GM21447 (cell line): ENCODE measurements around the gene FOXE1.

ENCODE experiments used
- ATAC-seq: cut with Tn5 transposase; IDR thresholded peaks from one replicate; pipeline ENCODE4 v1.9.1; 2021; ENCODE audit not compliant: unreplicated experiment

The FOXE1 gene

DNA sequence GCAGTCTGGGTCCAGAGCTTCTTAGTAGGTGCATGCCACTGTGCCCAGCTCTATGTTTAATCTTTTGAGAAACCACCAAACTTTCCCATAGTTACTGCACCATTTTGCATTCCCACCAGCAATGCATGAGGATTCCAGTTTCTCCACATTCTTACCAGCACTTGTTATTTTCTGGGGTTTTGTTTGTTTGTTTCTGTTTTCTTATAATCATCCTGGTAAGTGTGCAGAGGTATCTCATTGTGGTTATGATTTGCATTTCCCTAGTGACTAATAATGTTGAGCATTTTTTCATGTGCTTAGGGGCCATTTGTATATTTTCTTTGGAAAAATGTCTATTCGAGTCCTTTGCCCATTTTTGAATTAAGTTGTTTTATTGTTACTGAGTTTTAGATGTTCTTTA, 11.4 kb downstream of the FOXE1 start:
- no peak for ATAC-seq

- ATAC-seq: no peak
These were observed 13.3 kb downstream of the FOXE1 start for GRCh38 chr9:97866300-97866699.

DNA sequence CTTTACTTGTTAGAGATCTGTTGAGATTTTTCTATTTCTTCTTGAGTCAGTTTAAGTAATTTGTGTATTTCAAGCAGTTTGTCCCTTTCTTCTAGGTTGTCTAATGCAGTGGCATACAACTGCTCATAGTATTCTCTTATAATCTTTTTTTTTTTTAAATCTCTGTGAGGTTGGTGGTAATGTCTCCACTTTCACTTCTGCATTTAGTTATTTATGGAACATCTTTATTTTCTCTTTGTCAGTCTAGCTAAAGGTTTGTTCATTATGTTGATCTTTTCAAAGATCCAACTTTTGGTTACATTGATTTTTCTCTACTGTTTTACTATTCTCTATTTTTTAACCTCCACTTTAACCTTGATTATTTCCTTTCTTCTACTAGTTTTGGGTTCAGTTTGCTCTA, 13.8 kb downstream of the FOXE1 start:
- ATAC-seq: no peak

GRCh38 chr9:97868859-97869258, 15.8 kb downstream of the FOXE1 start:
- no peak for ATAC-seq

DNA sequence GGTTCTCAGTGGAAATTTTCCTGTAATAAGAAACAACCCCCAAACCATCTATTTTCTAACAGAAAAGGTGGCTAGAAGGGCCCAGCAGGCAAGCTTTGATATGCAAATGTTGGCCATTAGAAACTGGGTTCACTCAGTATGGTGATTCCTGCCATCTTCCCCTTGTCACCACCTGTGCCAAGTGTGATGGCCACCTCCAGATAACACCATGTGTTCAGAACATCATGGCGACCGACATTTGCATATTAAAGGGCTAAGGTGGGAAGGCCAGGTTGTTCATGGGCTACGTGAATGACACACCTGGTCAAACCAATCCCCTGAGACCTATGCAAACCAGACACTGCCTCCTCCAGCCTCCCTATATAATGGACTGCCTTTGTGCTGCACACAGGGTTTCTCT, 20.4 kb downstream of the FOXE1 start:
- ATAC-seq: no peak

- ATAC-seq: no peak
These were observed 20.9 kb downstream of the FOXE1 start for GRCh38 chr9:97873882-97874281.

DNA sequence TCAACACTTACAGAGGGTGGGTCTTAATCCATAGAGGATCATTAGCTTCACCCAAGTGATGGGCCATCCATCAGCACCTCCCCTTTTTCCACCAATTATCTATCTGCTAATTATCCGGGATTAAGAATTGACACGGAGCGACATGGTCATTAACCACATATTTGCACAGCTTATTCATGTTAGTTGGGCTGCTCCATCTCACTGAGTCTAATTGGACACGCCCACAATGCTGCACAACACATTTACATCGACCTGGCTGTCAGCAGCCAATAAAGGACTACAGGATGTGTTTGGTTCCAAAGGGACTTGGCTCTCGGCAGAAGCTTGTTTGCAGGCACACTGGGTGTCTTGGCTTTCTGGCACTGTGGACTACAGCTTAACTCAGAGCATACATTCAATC, 21.6 kb downstream of the FOXE1 start:
- no peak for ATAC-seq

GRCh38 chr9:97875111-97875510, 22.1 kb downstream of the FOXE1 start:
- ATAC-seq: no peak

GRCh38 chr9:97876061-97876460, 23.0 kb downstream of the FOXE1 start:
- ATAC-seq: no peak

DNA sequence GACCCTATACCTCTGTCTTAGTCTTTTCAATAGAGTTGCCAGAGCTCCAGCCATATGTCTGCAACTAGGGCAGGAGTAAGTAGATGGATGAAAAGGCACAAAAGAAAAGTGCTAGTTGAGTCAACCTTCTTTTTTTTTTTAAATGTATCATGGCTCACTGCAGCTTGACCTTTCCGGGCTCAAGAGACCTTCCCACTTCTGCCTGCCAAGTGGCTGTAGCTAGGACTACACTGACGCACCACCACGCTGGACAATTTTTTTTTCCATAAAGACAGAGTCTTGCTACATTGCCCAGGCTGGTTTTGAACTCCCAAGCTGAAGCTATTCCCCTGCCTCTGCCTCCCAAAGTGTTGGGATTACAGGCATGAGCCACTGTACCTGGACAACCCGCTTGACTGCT, 27.3 kb downstream of the FOXE1 start:
- ATAC-seq: no peak

GRCh38 chr9:97889941-97890887, 37.2 kb downstream of the FOXE1 start:
- no peak for ATAC-seq

DNA sequence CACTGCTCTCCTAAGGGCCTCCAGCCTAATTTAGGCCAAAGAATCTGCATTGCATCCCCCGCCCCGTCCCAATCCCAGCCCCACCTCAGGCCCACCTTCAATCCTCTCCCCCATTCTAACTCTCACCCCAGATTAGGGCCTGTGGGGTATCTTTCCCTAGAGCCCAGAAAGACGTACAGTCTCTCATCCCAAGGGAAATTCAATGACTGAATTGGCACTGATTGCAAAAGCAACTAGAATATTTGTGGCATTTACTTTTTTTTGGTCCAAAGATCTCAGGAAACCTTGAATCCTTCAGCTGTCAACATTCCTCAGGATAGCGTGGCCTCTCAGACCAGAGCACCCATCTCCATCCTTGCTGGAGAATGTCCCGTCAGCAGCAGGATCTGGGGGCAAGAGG, 38.7 kb downstream of the FOXE1 start:
- ATAC-seq: no peak

DNA sequence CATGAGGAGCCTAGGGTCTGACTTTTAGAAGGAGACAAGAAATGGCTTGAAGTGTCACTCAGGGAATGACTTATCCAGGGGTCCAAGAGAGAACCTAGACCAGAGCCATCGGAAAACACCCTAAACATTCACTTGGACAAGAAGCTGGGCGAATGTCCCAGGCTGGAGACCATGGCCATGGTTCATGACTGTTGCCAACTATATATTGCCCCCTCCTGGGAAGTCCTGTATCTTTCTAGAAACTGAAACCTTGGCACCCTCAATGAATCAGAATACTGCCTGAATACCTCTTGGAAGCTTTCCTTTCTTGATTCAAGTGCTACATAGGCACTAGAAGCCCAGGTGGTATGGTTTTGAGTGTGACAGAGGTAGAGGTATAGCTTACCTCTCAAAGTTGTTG, 39.4 kb downstream of the FOXE1 start:
- no peak for ATAC-seq

DNA sequence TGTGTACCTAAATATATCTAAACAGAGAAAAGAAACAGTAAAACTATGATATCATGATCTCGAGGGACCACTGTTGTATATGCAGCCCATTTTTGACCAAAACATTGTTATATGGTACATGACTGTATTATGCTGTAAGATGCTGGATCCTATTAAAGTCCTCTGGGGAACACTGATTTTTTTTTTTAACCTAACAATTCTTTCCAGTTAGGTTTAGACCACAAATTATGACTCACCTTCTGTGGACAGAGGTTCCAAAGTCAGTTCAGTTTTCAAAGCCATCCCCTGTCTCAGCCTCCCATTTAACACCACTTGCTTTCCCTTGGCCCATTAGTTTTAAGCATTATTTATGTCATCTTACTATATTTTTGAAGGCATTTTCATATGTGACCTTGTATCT, 42.2 kb downstream of the FOXE1 start:
- no peak for ATAC-seq

DNA sequence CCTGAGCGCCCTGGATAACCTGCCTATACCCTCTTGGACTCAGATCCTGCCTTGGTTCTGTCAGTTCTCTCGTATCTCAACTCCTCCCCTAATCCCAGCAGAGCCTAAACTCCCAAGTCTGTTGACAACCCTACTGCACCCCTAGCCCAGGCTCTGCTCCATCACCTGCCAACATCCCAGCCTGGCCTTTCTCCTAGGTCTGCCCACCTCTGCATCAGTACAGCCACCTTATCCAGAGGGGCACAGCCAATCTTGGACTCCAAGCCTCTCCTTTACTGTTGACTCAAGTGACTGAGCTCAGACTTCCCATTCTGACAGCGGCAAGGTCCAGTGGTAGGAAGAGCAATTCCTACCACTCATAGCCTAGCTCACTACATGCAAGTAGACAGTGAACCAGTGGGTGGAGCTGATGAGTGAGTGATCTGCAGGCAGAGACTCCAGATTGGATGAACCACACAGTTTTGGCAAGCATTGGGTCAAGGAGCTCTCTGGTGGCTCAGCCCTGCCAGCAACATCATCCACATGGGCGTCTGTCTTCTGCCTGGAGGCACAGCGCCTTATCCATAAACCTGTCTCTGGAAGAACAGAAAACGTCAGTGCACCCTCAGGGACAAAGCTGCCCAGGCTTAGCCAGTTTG, 42.8 kb downstream of the FOXE1 start:
- no peak for ATAC-seq

DNA sequence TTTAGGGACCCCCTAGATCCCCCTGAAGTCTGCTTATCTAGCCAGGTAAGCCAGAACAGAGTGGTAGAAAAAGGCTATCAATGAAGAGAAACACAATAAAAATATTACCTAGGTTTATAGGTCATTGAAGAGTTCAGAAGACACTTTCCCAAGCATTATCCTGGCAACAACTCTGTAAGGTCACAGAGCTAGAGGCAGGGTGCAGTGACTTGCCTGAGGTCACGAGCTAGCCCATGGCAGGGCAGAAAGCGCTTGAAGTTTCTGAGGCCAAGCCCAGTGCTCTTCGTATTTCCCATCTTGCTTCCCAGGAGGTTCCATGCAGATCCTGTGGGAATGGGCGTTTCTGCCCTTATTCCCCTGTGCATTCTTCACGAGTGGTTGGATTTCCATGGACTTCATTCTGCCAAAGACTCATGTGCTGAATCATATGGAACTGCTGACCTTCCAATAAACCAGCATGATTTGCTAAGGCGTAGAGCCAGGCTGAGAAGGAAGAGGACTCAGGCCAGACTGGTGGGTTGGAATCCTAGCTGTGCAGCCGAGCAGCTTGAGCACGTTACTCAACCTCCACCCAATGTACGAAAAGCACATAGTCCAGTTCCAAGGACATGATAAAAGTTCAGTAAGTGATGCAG, 47.2 kb downstream of the FOXE1 start:
- ATAC-seq: no peak

GRCh38 chr9:97900738-97901565, 47.9 kb downstream of the FOXE1 start:
- no peak for ATAC-seq

- no peak for ATAC-seq
These were observed 50.2 kb downstream of the FOXE1 start for GRCh38 chr9:97903177-97903576.

GRCh38 chr9:97904725-97905124, 51.7 kb downstream of the FOXE1 start:
- ATAC-seq: no peak

GRCh38 chr9:97905228-97905627, 52.2 kb downstream of the FOXE1 start:
- no peak for ATAC-seq
